SH-SY5Y (cell line): ENCODE results near the gene RAB6A.

Experiments
- GATA2 ChIP-seq: IDR thresholded peaks from 2 replicates; pipeline ENCODE4 v1.6.1; 2011; ENCODE audit warnings: mild to moderate bottlenecking, low read depth, low read length
- GATA3 ChIP-seq: IDR thresholded peaks from 2 replicates; pipeline ENCODE4 v1.6.1; 2011; ENCODE audit warnings: low read depth, mild to moderate bottlenecking, low read length, moderate library complexity

DNA sequence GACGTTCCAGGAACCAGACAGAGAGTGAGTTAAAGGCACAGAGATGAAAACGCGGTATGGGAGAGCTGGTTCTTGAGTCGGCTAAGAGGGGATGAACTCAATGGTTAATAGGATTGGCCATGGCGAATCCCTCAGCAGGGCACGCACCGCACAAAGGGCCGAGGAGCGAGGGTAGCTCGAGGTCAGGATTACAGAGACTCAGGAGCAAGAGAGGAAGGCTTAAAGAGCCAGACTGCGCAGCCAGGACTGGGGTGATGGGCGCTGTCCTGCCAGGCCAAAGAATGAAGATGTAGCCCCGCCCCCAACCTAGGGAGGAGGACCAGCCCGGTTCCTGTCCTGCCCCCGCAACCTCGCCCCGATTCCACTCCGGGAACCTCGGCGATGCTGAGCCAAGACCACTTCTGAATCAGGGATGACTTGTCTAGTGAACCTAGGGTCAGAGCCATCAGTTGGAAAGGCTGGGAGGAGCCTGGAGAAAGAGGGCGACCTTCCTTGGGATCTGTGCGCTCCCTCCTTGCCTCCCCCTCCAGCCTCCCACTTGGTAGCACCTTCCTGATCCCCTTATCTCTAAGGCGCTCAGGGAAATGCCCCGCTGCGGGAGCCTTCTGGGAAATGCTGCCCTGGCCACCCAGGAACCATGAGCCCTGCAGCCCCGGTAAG lies 114.8 kb downstream of the RAB6A start, which contains the start of gene PLEKHB1:
- no peak for TF ChIP-seq GATA3
- TF ChIP-seq GATA2, result no peak
